Femur (tissue), 1 donor: ENCODE measurements around the gene CASR.
A peak's percentile ranks its signal among the peaks of the same experiment; 100 is the strongest.

Experiments used
- DNase-seq: peaks from one replicate; pipeline ENCODE4 v3.0.0-alpha.2; 2017

The CASR gene

DNA sequence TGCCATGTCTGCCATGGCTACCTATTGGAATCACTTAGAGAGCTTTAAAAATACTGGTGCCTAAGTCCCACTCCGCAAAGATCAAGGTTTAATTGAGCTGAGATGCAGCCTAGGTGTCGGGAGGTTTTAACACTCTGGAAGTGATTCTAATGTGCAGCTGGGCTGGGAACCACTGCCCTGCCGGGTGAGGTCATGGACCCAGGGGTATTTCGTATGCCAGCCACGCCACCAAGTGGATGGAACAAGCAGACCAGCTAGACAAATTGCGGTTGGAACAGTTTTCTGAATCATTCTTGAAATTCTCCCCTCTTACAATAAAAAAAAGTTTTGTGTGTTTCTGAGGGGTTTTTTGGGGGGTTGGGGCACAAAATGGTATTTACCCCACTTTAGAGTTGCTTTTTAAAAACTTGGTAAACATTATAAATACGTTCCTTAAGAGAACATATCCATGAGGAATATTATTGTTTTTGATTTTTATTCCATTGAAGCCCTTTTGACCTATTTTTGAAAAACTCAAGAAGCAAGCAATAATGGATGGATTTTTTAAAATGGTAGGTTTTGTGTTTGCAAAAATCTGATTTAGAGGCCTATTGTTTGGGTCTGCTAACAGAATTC is 75.4 kb downstream of the CASR start:
- peak; percentile 72 for DNase-seq

GRCh38 chr3:122260206-122260605 is 76.7 kb downstream of the CASR start:
- no peak for DNase-seq

DNA sequence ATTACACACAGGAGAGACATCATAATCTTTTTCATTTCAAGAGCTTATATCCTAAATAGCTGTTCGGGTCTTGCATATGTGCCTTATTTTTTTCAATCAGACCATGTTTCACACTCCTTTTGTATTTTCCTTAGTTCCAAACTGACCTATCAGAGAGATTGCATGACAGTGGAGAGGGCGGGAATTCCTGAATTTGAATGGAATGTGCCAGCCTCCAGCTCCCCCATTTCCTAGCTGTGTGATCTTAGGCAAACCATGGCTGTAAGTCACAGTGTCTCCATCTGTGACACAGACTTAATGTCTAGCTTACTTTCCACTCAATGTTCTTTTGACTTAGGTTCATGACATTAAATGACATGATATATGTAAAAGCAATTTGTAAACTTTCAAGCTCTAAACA is 79.6 kb downstream of the CASR start:
- DNase-seq = no peak

DNA sequence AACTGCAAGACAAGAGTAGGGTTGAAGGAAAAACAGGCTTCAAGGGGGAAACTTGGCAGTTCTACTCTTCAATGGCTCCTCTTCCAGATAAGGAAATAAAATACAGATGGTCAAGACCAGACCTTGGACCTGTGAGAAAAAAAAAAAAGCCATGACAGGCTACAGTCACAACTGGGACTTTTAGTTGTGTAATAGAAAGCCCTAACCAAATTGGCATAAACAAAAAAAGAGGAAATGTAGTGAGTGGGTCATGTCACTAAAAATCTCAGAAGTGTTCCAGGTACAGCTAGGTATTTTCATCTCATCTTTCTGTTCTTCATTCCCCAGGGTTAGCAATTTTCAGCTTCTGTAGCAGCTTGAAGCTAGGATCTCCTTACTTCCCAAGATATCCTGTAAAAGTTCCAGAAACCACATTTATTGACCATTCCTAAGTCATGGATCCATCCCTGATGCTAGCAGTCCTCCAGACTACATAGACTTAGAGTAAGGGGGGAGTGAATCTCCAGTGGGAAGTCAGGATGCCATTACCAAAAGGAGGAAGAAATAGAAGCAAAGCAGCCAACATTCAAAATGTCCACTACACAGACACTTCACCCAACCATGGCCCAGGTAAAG is 80.6 kb downstream of the CASR start:
- no peak for DNase-seq

- no peak for DNase-seq
Observed at GRCh38 chr3:122265957-122266356, 82.5 kb downstream of the CASR start.

GRCh38 chr3:122268257-122269024 is 85.0 kb downstream of the CASR start:
- DNase-seq = no peak

DNA sequence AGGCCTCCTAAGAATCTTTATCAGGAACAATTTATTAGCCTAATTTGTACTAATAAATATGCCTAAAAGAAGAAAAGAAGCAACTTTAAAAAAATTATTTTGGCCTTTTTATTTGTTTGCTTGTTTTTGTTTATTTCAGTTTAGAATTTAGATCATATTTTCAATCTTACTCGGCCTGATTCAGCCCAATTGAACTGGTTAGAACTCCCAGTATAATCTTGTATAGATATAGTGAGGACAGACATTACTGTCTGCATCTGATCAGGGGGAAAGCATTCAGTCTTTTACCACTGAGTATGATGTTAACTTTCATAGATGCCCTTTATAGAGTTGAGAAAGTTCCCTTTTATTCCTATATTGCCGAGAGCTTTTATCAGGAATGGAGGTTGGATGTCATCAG is 85.6 kb downstream of the CASR start:
- no peak for DNase-seq

- DNase-seq = no peak
Observed at GRCh38 chr3:122271246-122271898, 87.9 kb downstream of the CASR start.

GRCh38 chr3:122272879-122273278 is 89.4 kb downstream of the CASR start:
- DNase-seq = no peak

DNA sequence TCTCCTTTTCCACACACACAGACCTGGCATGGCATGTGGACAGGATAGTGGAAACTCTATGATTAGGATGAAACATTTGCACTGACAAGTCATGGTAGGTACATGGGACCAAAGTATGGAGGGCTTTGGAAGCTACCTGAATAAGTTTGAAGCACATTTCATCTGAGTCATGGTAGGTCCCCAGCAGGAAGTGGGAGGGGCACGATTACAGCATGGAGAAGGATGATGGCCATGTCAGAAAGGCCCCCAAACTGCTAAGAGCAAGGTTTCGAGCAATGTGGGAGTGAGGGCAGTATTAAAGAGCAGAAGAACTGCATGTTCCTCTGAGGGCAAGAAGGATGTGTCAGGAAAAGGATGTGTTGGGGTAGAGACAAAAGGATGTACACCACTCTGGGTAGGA is 90.0 kb downstream of the CASR start:
- no peak for DNase-seq

GRCh38 chr3:122281891-122282290 is 98.4 kb downstream of the CASR start:
- no peak for DNase-seq

GRCh38 chr3:122283796-122284445 is 100.5 kb downstream of the CASR start:
- no peak for DNase-seq

DNA sequence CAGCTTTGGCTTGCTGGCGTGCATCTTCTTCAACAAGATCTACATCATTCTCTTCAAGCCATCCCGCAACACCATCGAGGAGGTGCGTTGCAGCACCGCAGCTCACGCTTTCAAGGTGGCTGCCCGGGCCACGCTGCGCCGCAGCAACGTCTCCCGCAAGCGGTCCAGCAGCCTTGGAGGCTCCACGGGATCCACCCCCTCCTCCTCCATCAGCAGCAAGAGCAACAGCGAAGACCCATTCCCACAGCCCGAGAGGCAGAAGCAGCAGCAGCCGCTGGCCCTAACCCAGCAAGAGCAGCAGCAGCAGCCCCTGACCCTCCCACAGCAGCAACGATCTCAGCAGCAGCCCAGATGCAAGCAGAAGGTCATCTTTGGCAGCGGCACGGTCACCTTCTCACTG is 101.0 kb downstream of the CASR start:
- DNase-seq = no peak

DNA sequence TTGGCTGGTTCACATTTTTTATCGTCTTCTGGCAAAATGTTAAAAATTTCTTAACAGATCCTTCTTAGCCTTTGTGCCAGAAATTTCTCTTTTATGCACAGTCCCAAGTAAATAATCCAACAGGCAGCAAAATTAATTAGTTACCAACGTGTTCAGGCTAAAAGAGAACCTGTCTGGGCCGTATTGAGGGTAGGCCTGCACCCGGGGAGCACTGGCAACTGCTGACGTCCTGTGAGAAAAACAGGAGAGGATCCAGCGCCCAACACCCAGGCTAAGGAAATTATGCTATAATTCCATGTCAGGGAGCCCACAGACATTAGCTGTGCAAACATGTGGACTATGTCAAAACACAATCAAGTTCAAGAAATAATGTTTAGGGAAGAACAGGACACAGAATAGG is 110.9 kb downstream of the CASR start:
- DNase-seq = no peak

- DNase-seq = peak; percentile 28
Observed at GRCh38 chr3:122295266-122296062, 112.0 kb downstream of the CASR start.

GRCh38 chr3:122298239-122298638 is 114.8 kb downstream of the CASR start:
- no peak for DNase-seq

DNA sequence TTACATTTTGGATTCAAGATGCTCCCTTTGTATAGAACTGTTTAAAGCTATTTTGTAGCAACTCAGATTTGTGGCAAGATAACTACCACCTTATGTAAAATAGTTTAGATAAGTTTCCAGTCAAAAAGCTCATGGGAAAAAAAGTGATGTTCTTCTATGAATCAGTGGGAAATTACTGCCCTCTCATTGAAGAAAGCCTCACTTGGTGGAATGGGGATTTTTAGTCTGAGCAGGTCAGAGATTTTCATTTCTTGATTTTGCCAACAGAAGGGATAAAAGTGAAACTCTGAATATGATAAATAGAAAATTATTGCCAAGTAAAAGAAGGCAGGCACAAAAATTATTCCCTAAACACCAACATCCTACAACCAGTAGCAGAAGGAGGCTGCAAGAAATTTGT is 115.7 kb downstream of the CASR start:
- DNase-seq = no peak

DNA sequence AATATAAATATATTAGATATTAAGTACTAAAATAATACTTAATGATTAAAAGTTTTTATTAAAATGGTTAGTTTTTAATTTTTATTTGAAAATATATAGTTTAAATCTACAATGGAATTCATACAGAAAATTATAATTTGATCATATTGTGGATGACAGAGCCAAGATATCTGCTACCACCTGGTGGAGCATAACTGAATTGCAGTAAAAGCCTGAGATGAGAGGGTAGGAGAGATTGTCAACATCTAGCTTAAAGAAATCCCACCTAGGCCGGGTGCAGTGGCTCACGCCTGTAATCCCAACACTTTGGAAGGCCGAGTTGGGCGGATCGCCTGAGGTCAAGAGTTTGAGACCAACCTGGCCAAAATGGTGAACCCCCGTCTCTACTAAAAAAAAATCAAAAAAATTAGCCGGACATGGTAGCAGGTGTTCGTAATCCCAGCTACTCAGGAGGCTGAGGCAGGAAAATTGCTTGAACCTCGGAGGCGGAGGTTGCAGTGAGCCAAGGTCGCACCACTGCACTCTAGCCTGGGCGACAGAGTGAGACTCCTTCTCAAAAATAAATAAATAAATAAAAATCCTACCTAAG is 116.5 kb downstream of the CASR start:
- DNase-seq = no peak

- DNase-seq = no peak
Observed at GRCh38 chr3:122301063-122301462, 117.6 kb downstream of the CASR start.

- no peak for DNase-seq
Observed at GRCh38 chr3:122305818-122306621, 122.6 kb downstream of the CASR start.

DNA sequence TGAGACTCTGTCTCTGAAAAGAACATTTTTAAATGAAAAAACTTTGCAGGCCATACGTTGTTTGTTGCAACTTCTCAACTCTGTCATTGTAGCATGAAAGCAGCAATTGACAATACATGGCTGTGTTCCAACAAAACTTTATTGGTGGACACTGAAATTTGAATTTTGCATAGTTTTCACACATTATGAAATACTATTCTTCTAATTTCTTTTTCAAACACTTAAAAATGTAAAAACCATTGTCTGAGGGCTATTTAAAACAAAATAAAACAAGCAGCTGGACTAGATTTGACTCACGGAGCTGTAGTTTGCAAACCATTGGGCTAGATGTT is 123.1 kb downstream of the CASR start:
- no peak for DNase-seq
